Parathyroid adenoma (tissue), 2 donors: ENCODE measurements around the gene CEP85.

Experiments used
- H2AFZ ChIP-seq: fragments of 300-600 bp; sonication (generic); one replicate; pipeline ENCODE4 v1.7.0; 2017; ENCODE audit warnings: antibody characterized with exemption, mild to moderate bottlenecking
- H3K27ac ChIP-seq: fragments of 300-600 bp; sonication (generic); one replicate; pipeline ENCODE4 v1.7.0; 2017
- H3K27me3 ChIP-seq: fragments of 300-600 bp; sonication (generic); one replicate; pipeline ENCODE4 v1.7.0; 2017; ENCODE audit warnings: low read length; ENCODE audit not compliant: control insufficient read depth, insufficient read depth
- H3K36me3 ChIP-seq: fragments of 300-600 bp; sonication (generic); one replicate; pipeline ENCODE4 v1.7.0; 2017; ENCODE audit warnings: low read length; ENCODE audit not compliant: control insufficient read depth, insufficient read depth
- H3K4me1 ChIP-seq: fragments of 300-600 bp; sonication (generic); one replicate; pipeline ENCODE4 v1.7.0; 2017; ENCODE audit warnings: control low read depth
- H3K4me2 ChIP-seq: fragments of 300-600 bp; sonication (generic); one replicate; pipeline ENCODE4 v1.7.0; 2017; ENCODE audit warnings: low read length
- H3K4me3 ChIP-seq: fragments of 300-600 bp; sonication (generic); one replicate; pipeline ENCODE4 v1.7.0; 2017; ENCODE audit warnings: low read depth, low read length
- H3K79me2 ChIP-seq: fragments of 300-600 bp; sonication (generic); one replicate; pipeline ENCODE4 v1.7.0; 2017; ENCODE audit warnings: control low read depth
- H3K9ac ChIP-seq: fragments of 300-600 bp; sonication (generic); one replicate; pipeline ENCODE4 v1.7.0; 2017; ENCODE audit warnings: mild to moderate bottlenecking
- H3K9me3 ChIP-seq: fragments of 300-600 bp; sonication (generic); one replicate; pipeline ENCODE4 v1.7.0; 2017; ENCODE audit warnings: low read length; ENCODE audit not compliant: control insufficient read depth
- CTCF ChIP-seq: fragments of 300-600 bp; sonication (generic); IDR thresholded peaks from one replicate; pipeline ENCODE4 v1.7.0; 2017; ENCODE audit warnings: antibody characterized with exemption, mild to moderate bottlenecking
- donor health status: primary hyperparathyroidism.

Gene CEP85

DNA sequence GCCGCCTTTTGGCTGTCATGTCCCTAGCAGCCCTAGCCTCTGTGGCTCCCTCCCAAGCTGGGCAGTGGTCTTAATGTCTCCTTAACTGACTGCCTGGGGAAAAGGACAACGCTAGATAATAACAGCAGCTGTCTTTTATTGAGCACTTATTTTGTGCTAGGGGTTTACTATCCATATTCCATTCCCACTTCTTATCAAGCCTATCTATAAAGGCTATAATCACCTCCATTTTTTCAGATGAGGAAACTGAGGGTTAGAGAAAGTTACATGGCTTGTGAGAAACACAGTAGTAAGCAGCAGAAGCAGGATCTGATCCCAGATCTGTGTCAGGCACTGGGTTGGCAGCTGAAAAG is 52.0 kb downstream of the CEP85 start:
- TF ChIP-seq CTCF: no peak
- no peak overlapping the region for H3K27ac ChIP-seq
- no peaks in the 10 kb centered on the region for H3K79me2 ChIP-seq
- no peaks in the 10 kb centered on the region for H3K9me3 ChIP-seq
- no peaks in the 10 kb centered on the region for H3K27me3 ChIP-seq
- H3K4me1 ChIP-seq: no peaks in the 10 kb centered on the region
- no peak overlapping the region for H2AFZ ChIP-seq
- no peak overlapping the region for H3K4me3 ChIP-seq
- no peaks in the 10 kb centered on the region for H3K36me3 ChIP-seq
- H3K4me2 ChIP-seq: no peak overlapping the region
- H3K9ac ChIP-seq: no peak overlapping the region

- no peaks in the 10 kb centered on the region for H3K79me2 ChIP-seq
- no peak overlapping the region for H2AFZ ChIP-seq
- H3K36me3 ChIP-seq: no peaks in the 10 kb centered on the region
- H3K27ac ChIP-seq: no peak overlapping the region
- no peaks in the 10 kb centered on the region for H3K27me3 ChIP-seq
- no peaks in the 10 kb centered on the region for H3K4me1 ChIP-seq
- no peaks in the 10 kb centered on the region for H3K9me3 ChIP-seq
- H3K4me2 ChIP-seq: no peak overlapping the region
- H3K4me3 ChIP-seq: no peak overlapping the region
- no peak overlapping the region for H3K9ac ChIP-seq
- TF ChIP-seq CTCF: no peak
Observed at GRCh38 chr1:26287033-26287711, 53.2 kb downstream of the CEP85 start.

DNA sequence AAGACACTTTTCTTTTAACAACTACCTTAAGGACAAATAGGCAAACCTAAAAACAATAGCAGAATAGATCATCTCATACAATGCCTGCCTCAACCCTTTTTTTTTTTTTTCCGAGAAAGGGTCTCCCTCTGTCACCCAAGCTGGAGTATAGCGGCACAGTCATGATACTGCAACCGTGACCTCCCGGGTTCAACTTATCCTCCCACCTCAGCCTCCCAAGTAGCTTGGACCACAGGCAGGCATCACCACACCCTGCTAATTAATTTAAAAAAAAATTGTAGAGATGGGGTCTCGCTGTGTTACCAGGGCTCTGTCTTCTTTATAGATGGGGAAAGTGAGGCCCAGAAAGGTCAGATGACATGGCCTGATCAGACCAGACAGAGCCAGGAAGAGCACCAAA is 53.8 kb downstream of the CEP85 start:
- Histone ChIP-seq H2AFZ (no peak overlapping the region), H3K9me3 (no peaks in the 10 kb centered on the region), H3K4me1 (no peaks in the 10 kb centered on the region), H3K79me2 (no peaks in the 10 kb centered on the region), H3K4me3 (no peak overlapping the region), H3K4me2 (no peak overlapping the region), H3K36me3 (no peaks in the 10 kb centered on the region), H3K9ac (no peak overlapping the region), H3K27ac (no peak overlapping the region), H3K27me3 (no peaks in the 10 kb centered on the region)
- TF ChIP-seq CTCF: no peak

- no peaks in the 10 kb centered on the region for H3K36me3 ChIP-seq
- no peak overlapping the region for H3K4me3 ChIP-seq
- no peaks in the 10 kb centered on the region for H3K27me3 ChIP-seq
- no peak overlapping the region for H3K27ac ChIP-seq
- H3K9ac ChIP-seq: no peak overlapping the region
- no peak overlapping the region for H2AFZ ChIP-seq
- TF ChIP-seq CTCF: no peak
- H3K9me3 ChIP-seq: no peaks in the 10 kb centered on the region
- no peaks in the 10 kb centered on the region for H3K79me2 ChIP-seq
- no peak overlapping the region for H3K4me2 ChIP-seq
- H3K4me1 ChIP-seq: no peaks in the 10 kb centered on the region
Observed at GRCh38 chr1:26288311-26288941, 54.4 kb downstream of the CEP85 start.
